ENCODE results near the gene TGIF2. TPM values are rescaled to one million over a fixed set of nuclear protein-coding genes. Genes with fewer than 3 reads are reported as not detected.
"Not testable (repeated sequence)": the region's sequence is repeated elsewhere in the genome, so short reads cannot be mapped to it uniquely, and the experiment has no call there.

Gene TGIF2
- total RNA-seq, 1 donor from 2014 or later = 17.7 TPM

DNA sequence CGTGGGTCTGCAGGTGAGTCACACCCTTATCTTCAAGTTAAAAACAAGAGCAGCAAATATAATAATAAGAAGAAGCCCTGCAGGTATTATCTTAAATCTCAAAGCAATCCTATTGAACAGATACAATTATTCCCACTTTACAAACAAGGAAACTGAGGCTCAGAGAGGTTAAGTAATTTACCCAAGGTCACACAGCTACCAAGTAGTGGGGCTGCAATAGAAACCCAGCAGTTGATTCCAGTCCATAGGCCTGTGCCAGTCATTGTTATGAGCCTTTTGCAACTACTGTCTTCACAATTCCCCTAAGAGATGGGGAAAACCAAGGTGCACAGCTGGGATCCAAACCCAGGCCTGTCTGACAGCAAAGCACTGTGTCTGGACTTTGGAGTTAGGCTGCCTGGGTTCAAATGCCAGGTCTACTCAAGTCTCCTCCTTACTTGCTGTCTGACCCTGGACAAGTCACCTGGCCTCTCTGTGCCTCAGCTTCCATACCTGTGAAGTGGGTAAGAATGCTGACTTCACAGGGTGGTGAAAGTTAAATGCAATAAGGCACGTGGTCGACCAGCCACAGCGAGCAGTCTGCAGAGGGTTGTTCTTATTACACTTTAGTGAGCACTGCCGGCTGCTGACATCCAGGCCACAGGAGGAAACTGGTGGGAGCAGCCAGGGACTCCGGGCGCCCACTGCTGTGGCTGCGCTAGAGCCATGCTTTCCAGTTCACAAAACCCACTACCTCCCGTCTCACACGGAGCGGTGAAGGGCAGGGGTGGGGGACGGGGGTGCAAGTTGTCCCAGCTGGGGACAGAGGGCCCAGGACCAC lies 26.0 kb upstream of the TGIF2 start:
- no peak for DNase-seq (ENCODE audit: low read depth in 2 of 2)

GRCh38 chr20:36548006-36548315 lies 25.4 kb upstream of the TGIF2 start:
- DNase-seq (ENCODE audit: low read depth in 2 of 2) = peak in 1 of 2 donors; percentile 15

- DNase-seq (ENCODE audit: low read depth in 2 of 2) = no peak
These were observed 24.4 kb upstream of the TGIF2 start for GRCh38 chr20:36548704-36549627.

GRCh38 chr20:36549628-36549941 lies 23.8 kb upstream of the TGIF2 start:
- no peak for DNase-seq (ENCODE audit: low read depth in 2 of 2)

GRCh38 chr20:36549942-36550789 lies 23.2 kb upstream of the TGIF2 start:
- DNase-seq (ENCODE audit: low read depth in 2 of 2) = no peak

DNA sequence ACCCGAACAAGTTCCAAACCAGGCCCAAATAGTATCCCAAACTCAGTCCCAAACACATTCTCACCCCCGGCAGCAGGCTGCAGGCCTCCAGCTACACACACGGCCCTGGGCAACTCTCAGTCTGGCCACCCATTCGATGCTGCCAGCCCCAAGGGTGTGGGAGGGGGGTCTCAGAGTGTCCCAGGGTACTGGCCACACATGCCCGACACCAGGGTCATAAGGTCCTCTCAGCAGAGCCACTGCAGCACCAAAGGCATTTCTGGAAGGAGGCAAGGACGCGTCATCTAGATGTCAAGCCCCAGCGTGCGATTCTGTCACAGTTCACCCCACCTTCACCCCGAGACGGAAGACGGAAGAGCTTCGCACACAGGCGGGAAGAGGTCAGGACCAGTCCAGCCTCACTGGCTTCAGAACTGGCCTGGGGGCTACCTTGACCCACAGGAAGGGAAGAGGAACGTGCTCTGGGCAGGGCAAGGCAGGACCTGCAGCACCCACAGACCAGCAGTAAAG lies 22.6 kb upstream of the TGIF2 start:
- no peak for DNase-seq (ENCODE audit: low read depth in 2 of 2)

DNA sequence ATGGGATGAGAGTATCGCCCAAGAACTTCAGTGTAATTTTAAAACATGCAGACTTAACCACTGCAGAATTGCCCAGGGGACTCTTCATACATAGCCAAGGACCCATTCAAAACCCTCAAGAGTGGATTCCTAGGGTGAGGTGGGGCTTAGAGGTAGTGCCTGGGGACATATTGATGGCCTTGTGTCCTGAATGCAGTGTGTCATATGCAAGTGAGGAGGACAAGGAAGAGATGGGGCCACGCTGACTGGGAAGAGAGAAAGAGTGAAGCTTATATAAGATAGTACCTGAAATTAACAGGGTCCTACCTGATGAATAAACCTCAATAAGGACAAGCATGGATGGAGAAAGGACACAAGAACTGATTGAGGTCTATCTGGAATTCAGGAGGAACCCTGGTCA lies 18.1 kb upstream of the TGIF2 start:
- DNase-seq (ENCODE audit: low read depth in 2 of 2) = no peak

DNA sequence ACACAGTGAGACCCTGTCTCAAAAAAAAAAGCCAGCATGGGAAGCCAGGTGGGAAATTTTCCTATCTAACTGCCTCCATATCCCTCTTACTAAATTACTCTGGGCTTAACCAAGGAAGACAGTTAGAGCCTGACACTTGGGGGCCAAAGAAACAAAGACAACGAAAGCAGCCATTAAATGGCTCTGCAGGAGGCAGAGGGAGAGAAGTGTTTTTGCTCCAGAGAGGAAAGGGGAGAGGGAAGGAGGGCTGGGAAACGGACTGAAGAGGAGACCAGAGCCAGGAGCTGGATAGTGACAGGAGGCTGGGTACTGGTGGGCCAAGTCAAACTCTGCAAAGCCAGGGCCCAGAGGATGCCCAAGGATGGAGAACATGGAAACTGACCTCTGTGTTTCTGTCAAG lies 10.7 kb upstream of the TGIF2 start:
- DNase-seq (ENCODE audit: low read depth in 2 of 2) = no peak

DNA sequence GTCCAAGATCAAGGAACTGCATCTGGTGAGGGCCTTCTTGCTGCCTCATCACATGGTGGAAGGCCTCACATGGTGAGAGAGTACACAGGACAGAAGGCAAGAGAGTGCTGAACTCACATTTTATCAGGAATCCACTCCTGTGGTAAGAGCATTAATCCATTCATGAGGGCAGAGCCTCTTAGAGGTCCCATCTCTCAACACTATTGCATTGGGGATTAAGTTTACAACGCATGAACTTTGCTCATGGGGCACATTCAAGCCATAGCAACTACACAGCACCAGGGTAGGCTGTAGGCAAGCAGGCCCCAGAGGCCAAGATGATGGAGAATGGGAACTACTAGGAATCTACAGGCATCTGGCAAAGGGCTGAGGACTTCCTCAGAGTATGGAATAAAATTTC lies 10.0 kb upstream of the TGIF2 start:
- DNase-seq (ENCODE audit: low read depth in 2 of 2) = no peak

- not testable (repeated sequence) for DNase-seq (ENCODE audit: low read depth in 2 of 2)
These were observed 9.2 kb upstream of the TGIF2 start for GRCh38 chr20:36564078-36564725.

- DNase-seq (ENCODE audit: low read depth in 2 of 2) = not testable (repeated sequence)
These were observed 8.7 kb upstream of the TGIF2 start for GRCh38 chr20:36564726-36565121.

DNA sequence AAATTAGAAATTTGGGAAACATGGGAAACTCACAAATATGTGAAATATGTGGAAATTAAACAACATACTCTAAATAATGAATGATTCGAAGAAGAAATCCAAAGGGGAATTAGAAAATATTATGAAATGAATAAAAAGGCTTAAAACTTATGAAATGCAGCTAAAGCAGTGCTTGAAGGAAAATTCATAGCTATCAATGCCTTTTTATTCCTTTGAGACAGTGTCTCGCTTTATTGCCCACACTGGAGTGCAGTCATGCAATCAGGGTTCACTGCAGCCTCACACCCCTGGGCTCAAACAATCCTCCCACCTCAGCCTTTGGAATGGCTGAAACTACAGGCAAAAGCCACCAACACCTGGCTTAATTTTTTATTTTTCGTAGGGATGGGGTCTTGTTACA lies 7.9 kb upstream of the TGIF2 start:
- DNase-seq (ENCODE audit: low read depth in 2 of 2) = no peak

GRCh38 chr20:36569847-36570429 lies 3.5 kb upstream of the TGIF2 start:
- peak in 1 of 2 donors; percentile 9 for DNase-seq (ENCODE audit: low read depth in 2 of 2)

DNA sequence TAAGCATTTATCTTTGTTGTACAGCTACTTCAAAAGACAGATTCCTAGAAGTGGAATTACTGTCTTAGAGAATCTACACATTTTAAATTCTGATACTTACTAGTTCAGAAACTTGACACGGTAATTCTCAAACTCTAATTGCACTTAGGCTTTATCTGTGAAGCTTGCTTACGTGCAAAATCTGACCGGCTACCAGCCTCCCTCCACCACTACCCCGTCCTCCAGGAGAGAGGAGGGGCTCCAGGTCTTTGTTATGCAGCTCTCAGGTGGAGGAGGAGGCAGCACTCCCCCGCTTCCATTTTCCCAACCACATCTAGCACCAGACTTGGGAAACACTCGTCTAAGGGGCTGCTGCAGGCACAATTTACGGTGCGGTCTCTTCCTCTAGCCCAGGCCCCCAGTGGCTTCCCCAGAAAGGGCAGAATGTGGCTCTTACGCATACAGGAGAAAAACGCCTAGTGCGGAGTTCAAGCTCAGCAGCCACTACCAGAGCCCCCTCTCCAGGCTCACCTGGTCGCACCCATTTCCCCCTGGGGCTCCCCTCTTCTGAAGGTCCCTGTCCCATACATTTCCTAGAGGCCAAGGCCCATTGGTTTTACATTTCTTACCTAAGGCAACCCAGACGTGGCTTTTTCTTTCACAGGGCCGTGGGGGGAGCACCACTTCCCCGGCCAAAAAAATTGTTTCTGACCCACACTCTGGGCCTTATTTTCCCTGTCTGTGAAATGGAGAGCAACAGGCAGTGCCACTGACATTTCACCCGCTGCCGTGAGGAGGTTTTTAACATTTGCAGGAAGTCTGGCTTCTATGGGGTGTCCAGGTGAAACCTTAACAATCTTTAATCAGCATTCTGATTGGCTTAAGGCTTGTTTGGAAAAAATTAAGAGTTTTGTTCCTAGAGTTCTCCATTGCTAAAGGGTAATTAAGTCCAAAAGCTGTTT lies 1.6 kb upstream of the TGIF2 start:
- no peak for DNase-seq (ENCODE audit: low read depth in 2 of 2)

GRCh38 chr20:36572701-36573102 lies 695 bp upstream of the TGIF2 start:
- DNase-seq (ENCODE audit: low read depth in 2 of 2) = peak in 1 of 2 donors; percentile 29

DNA sequence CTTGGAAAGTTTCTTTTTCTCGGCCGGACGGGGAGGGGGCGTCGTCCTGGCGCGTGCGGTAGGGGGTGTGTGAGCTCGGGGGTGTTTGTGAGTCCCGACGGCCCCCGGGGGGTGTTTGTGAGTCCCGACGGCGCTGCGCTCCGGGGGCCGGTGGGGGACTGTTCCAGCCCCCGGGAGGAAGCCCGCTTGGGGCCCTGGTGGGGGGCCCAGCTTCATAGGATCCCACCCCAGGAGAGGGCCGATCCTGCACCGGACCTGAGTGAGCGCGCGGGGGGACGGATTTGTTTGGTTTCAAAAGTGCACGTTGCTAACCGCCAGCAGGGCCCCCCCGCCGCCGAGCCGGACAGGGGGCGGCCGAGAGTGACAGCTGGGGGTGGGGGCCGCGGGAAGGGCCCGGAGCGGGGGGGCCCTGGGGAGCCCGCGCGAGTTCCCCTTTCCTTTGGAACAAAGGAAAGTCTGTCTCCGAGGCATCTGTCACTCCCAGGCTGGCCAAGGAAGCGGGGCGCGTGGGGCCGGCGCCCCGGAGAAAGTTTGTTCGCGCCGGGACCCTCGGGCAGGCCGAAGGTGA lies 485 bp downstream of the TGIF2 start:
- DNase-seq (ENCODE audit: low read depth in 2 of 2) = peak in 1 of 2 donors; percentile 38

GRCh38 chr20:36574366-36575135 lies 1.2 kb downstream of the TGIF2 start:
- DNase-seq (ENCODE audit: low read depth in 2 of 2) = peak; percentile 15 to 69

GRCh38 chr20:36576081-36576445 lies 2.7 kb downstream of the TGIF2 start:
- no peak for DNase-seq (ENCODE audit: low read depth in 2 of 2)
